Left forelimb (tissue), 1 donor: Measurements from ENCODE around the gene CDC42BPB.

ENCODE experiments used
- DNase-seq: peaks from one replicate; pipeline ENCODE4 v3.0.0-alpha.2; 2018; ENCODE audit warnings: low spot score

The CDC42BPB gene

GRCh38 chr14:102914474-102915291 is 142.7 kb downstream of the CDC42BPB start:
- DNase-seq, result no peak

DNA sequence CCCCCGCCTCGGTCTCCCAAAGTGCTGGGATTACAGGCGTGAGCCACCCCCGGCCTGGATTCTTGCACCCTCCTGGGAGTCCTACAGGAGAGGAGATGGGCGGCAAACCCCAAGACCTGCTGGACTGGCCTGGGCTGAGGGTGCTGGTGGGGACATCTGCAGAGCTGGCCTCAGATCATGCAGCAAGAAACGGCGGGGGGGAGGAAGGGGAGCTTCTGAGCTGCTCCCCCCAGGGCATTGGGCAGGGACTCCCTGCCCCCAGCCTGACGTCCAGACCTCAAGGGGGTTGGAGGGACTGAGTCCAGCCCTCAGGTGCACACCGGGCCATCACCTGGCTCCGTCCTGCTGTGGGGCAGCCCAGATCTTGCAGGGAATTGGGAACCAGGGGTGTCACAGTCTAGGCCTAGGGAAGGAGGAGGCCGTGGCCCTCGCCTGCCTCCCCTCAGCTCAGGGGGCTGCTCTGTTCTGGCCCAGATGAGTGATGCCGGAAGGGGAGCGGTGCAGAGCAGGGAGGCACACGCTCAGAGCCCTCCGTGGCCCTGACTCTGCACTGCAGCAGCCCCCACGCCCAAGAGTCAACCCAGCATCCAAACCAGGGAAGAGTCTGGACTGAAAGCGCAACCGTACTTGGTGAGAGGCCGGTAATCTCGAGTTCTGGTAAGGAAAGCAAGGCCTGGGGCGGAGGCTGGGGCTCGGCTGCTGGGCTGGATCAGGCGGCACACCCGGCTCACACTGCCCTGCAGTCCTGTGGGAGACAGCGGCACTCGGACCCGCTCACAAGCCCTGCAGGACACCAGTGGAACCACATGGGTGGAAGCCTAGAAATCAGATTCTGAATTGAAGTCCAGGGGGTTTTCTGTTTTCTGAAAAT is 143.8 kb downstream of the CDC42BPB start:
- no peak for DNase-seq

DNA sequence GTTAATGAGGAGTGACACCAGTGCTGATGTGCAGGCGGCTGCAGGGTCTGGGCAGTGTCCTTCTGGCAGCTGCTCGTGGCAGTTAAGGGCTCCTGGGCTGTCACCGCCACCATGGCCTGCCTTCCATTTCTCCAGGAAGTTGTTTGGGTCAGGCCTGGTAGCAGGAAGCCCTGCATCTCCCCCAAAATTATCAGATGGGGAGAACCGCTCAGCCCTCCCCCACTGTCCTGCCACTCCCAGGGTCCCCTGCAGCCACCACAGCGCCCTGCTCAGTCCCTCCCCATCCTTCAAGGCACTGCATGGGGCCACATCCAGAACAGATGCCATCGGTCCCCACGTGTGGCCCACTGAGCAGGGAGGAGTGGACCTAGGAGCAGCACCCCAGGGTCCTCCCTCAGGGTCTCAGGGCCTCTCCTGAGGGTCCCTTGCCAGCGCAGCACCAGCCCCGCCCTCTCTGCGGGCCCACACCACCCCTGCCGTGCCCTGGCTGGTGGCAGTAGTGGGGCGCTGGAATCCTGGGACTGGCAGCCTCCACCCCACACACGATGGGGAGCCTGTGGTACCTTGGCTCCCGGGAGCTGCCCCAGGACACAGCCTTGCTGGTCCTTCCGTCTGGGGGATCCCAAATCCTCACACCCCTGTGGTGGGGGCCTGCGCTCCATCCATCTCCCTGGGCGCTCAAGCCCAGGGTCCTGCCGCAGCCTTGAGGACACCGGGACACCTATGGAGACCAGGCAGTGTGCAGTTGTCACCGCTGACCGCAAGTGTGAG is 145.2 kb downstream of the CDC42BPB start:
- DNase-seq, result no peak

- DNase-seq, result no peak
Observed at GRCh38 chr14:102911541-102911951, 145.8 kb downstream of the CDC42BPB start.

DNA sequence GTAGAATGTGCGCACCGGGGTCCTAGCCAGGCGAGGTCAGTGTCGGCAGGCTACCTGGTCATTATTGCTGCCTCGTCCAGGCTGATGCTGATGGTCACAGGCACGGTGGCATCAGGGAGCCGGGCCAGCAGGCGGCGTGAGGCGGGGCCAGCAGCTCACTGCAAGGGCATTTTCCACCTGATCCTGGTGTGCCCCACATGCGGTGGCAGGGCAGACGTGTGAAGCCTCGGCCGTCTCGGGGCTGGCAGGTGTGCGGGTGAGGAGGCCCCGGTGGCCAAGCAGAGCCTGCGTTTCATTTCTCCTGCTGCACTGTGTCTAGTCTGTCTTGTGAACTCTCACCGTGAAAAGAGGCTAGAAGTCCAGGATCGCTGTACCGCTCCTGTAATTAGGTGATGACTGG is 146.9 kb downstream of the CDC42BPB start:
- DNase-seq, result no peak

- no peak for DNase-seq
Observed at GRCh38 chr14:102909911-102910310, 147.4 kb downstream of the CDC42BPB start.

DNA sequence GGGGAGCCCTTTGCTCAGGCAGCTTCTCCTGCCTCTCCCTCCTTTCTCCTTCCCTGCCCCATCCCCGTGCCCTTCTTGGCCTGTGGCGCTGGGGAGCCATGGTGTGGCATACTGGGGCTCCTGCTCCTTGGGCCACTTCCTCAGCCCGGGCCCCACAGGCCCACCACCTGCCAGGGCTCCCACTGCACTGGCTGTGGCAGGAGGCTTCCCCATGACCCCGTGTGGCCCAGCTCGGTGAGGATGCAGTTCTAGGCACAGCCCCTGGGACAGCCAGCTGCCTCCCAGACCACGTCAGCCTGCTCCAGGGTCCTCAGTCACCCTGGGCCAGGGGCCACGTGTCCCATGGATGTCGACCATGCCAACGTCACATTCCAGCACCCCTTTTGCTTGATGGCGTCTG is 147.9 kb downstream of the CDC42BPB start:
- DNase-seq, result no peak

DNA sequence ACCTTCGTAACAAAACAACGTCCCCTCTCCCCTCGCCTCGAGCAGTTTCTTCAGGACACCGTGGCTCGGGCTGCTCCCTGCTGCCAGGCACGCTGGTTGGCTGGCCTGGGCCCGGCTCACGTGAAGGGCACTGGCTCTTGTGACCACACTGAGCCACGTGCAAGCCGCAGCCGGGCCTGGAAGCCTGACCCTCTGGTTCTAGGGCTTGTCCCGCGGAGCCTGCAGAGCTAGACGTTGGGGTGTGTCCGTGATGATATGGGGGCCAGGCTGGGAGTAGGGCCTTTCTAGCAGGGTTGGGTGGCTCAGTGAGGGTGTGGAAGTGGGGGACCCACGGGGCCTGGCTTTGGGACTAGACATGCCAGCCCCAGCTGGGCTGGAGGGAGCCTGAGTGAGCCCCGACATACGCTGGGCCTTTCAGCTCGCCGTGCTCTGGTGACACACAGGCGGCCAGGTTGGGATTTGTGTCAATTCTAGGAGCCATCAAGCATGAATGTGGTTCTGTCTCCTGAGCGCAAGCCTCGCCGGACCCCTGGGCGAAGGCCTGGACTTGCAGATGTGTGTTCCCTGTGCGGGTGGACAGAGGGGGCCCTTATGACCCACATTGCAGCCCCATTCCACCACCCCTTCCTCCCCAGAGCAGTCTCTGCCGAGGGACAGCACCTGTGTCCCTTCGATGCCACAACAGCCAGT is 148.4 kb downstream of the CDC42BPB start:
- DNase-seq, result no peak

GRCh38 chr14:102907980-102908730 is 149.2 kb downstream of the CDC42BPB start:
- DNase-seq, result no peak

GRCh38 chr14:102907303-102907844 is 150.0 kb downstream of the CDC42BPB start:
- no peak for DNase-seq

- no peak for DNase-seq
Observed at GRCh38 chr14:102906616-102907302, 150.6 kb downstream of the CDC42BPB start.

DNA sequence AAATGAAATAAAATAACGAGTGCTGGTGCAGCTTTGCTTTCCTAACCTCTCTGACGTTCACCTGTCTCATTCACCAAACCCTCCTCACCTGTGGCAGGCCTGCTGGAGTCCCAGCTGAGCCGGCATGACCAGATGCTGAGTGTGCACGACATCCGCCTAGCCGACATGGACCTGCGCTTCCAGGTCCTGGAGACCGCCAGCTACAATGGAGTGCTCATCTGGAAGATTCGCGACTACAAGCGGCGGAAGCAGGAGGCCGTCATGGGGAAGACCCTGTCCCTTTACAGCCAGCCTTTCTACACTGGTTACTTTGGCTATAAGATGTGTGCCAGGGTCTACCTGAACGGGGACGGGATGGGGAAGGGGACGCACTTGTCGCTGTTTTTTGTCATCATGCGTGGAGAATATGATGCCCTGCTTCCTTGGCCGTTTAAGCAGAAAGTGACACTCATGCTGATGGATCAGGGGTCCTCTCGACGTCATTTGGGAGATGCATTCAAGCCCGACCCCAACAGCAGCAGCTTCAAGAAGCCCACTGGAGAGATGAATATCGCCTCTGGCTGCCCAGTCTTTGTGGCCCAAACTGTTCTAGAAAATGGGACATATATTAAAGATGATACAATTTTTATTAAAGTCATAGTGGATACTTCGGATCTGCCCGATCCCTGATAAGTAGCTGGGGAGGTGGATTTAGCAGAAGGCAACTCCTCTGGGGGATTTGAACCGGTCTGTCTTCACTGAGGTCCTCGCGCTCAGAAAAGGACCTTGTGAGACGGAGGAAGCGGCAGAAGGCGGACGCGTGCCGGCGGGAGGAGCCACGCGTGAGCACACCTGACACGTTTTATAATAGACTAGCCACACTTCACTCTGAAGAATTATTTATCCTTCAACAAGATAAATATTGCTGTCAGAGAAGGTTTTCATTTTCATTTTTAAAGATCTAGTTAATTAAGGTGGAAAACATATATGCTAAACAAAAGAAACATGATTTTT is 151.9 kb downstream of the CDC42BPB start:
- DNase-seq, result no peak

- DNase-seq, result no peak
Observed at GRCh38 chr14:102903889-102904512, 153.3 kb downstream of the CDC42BPB start.

DNA sequence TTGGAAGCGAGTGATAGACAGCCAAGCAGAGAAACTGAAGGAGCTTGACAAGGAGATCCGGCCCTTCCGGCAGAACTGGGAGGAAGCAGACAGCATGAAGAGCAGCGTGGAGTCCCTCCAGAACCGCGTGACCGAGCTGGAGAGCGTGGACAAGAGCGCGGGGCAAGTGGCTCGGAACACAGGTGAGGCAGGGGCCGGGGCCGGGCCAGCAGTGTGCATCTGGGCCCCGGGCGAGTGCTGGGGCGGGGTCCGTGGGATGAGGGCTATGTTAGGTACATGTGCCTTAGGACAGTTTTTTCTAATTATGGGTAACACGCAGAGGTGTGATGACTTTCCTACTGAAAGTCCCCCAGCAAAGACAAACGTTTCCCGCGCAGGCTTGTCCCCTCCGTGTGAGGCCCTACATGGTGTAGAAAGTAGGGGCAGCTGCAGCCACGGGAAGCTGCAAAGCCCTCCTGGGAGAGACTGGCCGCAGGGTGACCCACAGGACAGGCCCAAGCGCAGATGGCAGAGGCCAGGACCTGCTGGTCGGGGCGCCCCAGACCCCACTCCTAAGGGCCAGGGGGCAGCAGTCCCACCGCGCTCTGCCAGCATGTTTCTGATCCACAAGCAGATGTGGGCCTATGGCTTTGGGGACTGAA is 154.0 kb downstream of the CDC42BPB start:
- no peak for DNase-seq

- DNase-seq, result no peak
Observed at GRCh38 chr14:102902523-102903247, 154.7 kb downstream of the CDC42BPB start.

DNA sequence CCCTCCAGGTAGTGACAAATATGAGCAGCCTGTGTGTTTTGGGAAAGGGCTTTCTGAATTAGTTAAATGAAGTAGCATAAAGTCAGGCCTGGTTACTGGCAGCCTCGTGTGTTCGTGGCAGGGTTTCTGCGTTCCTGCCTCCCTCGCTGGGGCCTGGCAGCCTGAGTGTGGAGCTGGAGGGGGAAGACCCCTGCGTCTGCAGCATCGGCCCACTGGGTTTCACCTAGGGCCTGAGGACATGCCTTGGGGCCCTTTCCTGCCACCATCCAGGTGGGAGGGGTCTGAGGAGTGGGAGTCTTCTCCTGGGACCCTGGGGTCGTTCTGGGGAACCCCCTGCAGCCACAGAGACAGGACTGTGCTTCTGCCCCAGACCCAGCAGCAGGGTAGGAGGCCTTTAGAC is 155.3 kb downstream of the CDC42BPB start:
- no peak for DNase-seq

DNA sequence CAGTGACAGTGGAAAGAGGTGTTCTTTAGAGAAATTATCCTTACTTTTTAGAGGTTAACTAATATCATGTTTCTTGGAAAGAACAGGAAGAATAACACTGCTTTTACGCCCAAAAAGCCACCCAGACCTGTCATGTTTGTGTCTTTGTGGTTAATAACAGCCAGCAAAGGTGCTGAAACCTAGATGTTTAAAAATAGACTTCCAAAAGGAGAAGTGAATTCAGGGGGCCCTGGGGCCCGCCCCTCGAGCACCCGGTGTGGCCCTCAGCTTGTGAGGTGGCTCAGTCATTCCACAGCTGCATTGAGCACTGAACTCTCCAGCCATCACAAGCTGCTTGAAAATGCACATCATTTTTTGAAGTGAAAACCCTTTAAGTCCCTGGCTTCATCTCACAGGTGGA is 155.7 kb downstream of the CDC42BPB start:
- no peak for DNase-seq
